Measurements from ENCODE around the gene UROS.

The UROS gene

GRCh38 chr10:125762692-125763648 lies 60.1 kb downstream of the UROS start:
- DNase-seq (ENCODE audit: low spot score) = no peak

DNA sequence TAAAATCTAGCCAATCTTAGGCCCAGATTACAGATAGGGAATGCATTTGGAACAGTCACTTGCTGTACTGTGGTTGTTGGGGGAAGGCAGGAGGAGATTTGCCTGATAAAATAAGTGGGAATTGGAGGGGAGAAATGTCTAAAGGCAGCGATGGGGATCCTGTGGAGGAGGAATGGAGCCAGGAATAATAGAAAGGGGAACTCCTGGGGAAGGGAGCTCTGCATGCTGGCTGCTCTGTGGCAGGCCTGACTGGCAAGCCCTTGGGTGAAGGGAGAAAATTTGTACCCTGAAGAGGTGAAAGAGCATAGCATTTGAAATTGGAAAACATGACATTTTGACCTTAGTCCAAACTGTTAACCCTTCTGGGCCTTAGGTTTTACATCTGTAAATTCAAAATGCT lies 61.1 kb downstream of the UROS start:
- no peak for DNase-seq (ENCODE audit: low spot score)

DNA sequence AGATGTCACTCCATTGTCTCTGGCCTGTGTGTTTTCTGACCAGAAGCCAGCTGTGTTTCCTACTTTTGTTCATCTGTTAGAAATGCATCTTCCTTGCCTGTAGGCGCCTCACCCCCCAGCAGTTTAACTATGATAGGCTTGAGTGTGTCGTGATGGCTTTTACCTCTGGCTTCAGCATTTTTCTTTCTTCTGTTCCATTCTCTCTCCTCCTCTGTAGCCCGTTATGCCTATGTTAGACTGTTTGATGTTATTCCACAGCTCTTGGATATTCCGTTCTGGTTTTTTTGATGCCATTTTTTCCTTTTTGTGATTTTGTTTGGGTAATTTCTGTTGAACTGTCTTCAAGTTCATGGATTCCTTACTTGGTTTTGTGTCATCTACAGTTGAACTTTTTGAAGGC lies 65.3 kb downstream of the UROS start:
- no peak for DNase-seq (ENCODE audit: low spot score)

GRCh38 chr10:125756853-125757487 lies 66.1 kb downstream of the UROS start:
- DNase-seq (ENCODE audit: low spot score) = no peak

GRCh38 chr10:125756196-125756595 lies 66.9 kb downstream of the UROS start:
- no peak for DNase-seq (ENCODE audit: low spot score)

DNA sequence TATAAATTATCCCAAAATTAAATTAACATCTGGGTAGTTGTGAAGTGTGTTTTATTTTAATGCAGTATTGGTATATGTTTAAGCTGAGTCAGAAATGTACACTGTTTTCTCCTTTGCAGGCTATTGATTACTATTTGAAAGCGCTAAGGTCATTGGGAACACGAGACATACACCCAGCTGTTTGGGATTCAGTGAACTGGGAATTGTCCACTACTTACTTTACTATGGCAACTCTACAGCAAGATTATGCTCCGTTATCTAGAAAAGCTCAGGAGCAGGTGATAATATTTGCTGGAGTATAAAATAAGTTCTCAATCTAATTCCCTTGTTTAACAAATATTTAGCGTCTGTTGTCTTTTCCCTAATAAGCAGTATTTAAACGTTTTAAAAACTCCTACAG lies 75.6 kb downstream of the UROS start:
- no peak for DNase-seq (ENCODE audit: low spot score)

GRCh38 chr10:125744909-125745308 lies 78.1 kb downstream of the UROS start:
- no peak for DNase-seq (ENCODE audit: low spot score)

- DNase-seq (ENCODE audit: low spot score) = peak; percentile 9
Observed at GRCh38 chr10:125742465-125742864, 80.6 kb downstream of the UROS start.

GRCh38 chr10:125739994-125740679 lies 82.9 kb downstream of the UROS start:
- peak; percentile 47 for DNase-seq (ENCODE audit: low spot score)

All from globus pallidus (tissue), 1 donor.